Measurements from ENCODE around the gene GUCA1C.

GUCA1C gene

GRCh38 chr3:108899530-108899929, 54.1 kb downstream of the GUCA1C start:
- no peak for DNase-seq

DNA sequence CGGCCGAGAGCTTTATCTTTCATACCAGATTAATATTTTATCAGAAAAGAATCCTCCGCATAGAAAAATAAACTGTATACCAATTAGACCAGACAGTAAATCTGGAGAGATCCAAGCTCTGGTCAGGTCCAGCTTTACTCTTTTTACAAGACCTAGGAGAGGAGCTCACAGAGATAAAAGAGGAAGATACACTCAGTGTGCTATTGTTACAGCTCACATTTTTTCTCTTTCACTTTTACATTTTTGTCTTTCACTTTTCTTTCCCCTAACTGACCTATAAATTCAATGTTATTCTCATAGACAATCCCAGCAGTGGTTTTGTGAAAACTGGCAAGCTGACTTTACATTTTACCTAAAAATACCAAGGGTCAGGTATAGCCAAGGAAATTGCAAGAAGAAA, 55.8 kb downstream of the GUCA1C start:
- no peak for DNase-seq

DNA sequence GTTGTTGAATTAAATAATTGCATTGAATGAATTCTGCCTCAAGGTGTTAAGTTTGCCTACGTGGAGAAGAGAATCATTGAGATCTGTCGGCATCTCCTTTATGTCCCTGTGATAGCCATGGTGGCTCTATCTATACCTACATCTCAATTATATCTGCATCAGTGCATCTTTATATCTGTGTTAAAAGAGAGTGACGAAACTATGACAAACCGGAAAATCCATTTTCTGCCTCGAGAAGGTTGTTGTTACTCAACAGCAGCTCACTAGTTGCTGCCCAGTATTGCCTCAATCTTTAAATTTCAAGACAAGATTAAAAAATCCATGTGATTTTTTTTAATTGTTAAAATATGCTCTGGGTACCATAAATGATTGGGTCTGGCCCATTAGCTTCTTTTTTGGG, 58.7 kb downstream of the GUCA1C start:
- DNase-seq = no peak

- no peak for DNase-seq
Observed at GRCh38 chr3:108891833-108892232, 61.8 kb downstream of the GUCA1C start.

GRCh38 chr3:108887777-108888176, 65.9 kb downstream of the GUCA1C start:
- DNase-seq = no peak

DNA sequence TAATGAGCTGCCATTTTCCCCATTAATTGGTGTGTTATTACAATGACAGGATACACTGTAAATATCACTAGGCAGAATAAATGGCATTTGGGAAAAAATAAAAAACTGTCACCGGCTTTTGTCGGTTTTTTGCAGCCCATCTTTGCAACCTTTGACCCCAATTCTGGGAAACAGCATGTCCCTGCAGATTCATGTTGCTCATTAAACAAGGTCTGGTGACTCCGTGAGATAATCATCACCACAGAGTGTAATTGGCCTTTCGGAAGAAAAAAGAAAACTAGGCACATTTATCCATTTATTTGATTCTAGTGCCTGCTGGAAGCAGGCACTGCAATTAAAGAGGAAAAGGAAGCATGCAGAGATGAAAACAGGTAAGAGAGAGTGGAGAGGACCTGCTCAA, 66.6 kb downstream of the GUCA1C start:
- DNase-seq = no peak

DNA sequence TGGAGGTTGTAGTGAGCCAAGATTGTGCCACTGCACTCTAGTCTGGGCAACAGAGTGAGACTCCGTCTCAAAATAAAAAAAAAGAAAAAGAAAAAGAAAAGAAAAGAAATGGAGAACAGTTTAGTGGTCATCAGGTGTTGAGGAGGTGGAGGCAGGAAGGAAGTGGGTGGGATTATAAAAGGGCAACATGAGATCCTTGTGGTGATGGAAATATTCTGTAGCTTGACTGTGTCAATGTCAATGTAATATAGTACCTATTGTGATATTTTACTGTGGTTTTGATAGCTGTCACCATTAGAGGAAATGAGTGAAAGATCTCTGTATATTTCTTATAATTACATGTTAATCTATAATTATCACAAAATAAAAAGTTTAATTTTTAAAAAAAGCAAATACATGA, 70.3 kb downstream of the GUCA1C start:
- DNase-seq = no peak

DNA sequence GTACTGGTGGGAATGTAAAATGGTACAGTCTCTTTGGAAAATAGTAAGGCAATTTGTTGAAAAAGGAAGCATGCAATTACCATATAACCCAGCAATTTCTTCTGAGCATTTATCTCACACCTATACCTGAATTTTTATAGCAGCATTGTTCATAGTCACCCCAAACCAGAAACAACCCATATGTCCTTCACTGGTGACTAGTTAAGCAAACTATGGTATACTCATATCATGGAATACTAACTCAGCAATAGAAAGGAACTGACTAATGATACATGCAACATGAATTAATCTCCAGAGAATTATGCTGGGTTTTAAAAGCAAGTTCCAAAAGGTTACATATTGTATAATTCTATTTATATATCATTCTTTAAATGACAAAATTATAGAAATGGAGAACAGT, 70.9 kb downstream of the GUCA1C start:
- no peak for DNase-seq

- DNase-seq = no peak
Observed at GRCh38 chr3:108879915-108880314, 73.8 kb downstream of the GUCA1C start.

GRCh38 chr3:108877901-108878300, 75.8 kb downstream of the GUCA1C start:
- DNase-seq = no peak

- DNase-seq = no peak
Observed at GRCh38 chr3:108863799-108864135, 89.9 kb downstream of the GUCA1C start.

DNA sequence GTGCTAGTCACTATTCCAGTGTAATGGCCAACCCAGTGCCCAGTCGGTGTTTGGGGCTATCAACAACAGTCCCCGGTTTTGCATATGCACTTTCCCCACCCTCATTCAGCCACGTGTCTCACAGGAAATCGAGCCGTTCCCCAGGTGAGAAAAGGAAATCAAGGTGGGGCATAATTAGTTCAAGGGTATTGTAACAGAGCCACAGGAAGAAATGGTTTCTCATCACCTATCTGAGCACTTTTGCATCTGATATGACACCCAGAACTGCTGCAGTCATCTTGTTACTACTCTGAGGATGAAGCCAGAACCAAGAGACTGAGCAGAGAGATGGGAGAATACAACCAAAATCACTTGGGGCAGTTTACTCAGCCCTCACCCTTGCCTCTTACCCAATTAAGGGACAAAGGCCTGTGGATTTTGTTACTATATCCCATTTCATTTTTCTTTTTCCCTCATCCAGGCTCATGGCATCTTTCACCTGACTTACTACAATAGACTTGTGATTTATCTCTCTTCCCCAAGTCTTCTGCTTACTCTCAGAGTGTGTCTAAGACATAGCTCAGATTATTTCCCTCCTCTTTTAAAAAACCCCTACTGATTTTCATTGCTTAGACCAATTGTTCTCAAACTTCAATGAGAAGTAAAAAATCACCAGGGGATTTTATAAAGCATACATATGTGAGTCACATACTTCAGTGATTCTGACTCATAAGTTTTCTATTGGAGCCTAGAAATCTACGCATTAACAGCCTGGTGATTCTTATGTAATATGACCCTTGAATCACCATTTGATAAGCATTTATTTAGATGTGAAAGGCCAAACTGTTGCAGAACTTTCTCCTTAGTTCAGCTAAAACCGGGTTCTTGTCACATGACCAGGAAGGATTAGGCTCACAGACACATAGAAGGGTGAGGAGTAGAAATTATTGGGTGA, 90.5 kb downstream of the GUCA1C start:
- DNase-seq = no peak

GRCh38 chr3:108861401-108861800, 92.3 kb downstream of the GUCA1C start:
- DNase-seq = no peak
